ENCODE measurements around the gene MTMR6.
"Not testable (repeated sequence)": the region's sequence is repeated elsewhere in the genome, so short reads cannot be mapped to it uniquely, and the experiment has no call there.

MTMR6 gene

DNA sequence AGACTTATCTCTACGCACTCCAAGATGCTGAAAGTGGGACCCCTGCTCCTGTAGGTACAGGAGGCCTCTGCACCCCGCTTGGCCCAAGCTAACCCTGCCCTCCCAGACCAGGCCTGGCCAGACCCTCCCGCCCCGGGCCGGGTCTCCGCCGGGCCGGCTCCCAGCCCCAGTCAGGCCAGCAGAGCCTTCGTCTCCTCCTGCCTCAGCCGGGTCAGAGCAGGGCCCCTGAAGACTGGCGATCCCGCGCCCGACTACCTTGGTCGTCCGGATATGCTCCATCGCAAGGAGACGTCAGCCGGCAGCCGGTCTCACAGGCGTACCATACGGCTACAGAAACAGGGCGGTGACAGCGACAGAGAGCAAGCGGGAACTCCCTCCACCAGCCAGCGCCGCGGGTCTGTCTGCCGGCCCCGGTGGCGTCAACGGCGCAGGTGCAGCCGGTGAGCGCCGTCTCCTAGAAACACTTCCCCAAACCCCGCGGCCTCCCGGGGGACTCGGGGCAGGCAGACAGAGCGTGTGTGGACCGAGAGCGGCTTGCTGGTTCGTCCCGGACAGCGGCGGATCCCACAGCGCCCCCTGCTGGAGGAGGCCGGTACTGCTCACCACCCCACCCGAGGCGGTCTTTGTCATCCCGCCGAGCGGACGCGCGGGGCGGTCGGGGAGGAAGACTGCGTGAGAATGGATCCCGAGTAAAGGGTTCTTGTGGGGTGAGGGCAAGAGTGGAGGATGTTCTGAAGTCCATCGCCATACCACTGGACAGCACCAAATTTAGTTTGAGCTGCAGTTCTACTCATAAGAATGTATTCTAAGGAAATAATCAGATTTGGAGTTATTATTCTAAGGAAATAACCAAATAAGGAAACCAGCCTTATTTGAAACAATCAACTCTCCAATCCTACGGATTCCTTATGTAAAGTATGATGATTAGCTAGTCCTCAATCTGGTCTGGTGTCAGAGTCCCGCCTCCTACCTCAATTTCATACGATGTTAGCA is at the start of gene MTMR6:
TSS of gene MTMR6 (minus strand) at position 520 of the 993 bp plus-strand sequence. CDS start at position 279, 241 bp downstream.
- DNase-seq: peak; percentile 85 to 97 (median 92)

DNA sequence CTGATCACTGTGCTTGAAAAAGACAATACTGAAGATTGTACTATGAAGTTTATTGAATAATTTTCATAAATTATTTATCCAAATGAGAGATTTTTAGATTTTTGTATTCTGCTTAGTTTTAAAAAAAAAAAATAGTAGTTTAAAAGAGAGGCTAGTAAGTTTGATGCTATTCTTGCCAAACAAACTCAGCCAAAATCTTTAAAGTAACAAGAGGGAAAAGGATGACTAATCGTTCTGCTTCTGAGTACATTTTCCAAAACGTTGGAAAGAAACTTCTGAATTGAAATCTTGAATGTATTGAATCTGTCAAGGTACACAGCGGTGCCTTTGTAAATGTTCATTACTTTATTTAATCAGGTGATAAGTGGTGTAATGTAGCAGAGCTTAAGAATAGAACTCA is 48.6 kb upstream of the MTMR6 start:
- no peak for DNase-seq

GRCh38 chr13:25330541-25330940 is 43.3 kb upstream of the MTMR6 start:
- DNase-seq: no peak

DNA sequence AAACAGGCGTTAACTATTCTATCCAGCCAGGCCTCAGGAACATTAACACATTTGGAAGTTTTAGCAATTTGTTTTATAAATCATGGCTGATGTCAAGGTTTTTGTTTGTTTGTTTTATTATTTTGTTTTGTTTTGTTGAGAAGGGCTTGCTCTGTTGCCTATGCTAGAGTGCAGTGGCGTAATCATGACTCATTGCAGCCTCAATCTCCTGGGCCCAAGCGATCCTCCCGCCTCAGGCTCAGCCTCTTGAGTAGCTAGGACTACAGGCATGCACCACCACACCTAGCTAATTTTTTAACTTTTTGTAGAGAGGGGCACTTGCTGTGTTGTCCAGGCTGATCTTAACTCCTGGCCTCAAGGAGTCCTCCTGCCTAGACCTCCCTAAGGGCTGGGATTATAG is 42.4 kb upstream of the MTMR6 start:
- no peak for DNase-seq

DNA sequence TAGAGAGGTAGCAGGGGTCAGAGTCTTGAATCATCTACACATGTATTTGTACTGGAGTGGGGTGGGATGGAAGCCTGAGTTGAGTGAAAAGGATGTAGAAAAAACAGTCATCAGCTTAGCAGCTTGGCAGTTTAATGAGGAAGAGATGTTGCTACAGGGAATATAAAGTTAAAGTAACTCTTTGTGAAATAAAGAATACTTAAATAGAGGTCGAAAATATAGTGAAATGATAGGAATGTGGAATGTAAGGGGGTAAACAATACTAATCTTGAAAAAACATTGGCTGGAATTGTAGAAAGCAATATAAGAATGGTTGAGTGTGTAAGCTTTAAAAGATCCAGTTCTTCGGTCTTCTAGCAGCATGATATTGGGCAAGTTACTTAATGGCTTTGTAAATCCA is 36.8 kb upstream of the MTMR6 start:
- DNase-seq: no peak

DNA sequence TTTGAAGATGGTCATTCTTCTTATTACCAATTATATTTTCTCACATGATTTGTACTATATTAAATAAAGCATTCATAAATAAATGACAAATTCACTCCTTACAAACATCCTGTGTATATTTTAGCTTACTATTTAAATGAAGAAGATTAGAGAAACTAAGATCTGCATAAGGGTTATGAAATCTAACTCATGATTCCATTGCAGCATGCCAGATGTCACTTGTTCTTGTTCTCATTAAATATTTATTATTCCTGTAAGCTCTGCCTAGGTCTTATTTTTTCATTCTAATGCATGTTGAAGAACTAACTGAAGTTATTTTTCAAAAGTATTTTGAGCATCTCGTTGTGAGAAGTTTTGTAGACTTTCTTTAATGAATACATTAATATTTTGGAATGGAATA is 32.5 kb upstream of the MTMR6 start:
- no peak for DNase-seq

- DNase-seq: not testable (repeated sequence)
Measured at GRCh38 chr13:25318946-25319345, 31.7 kb upstream of the MTMR6 start.

DNA sequence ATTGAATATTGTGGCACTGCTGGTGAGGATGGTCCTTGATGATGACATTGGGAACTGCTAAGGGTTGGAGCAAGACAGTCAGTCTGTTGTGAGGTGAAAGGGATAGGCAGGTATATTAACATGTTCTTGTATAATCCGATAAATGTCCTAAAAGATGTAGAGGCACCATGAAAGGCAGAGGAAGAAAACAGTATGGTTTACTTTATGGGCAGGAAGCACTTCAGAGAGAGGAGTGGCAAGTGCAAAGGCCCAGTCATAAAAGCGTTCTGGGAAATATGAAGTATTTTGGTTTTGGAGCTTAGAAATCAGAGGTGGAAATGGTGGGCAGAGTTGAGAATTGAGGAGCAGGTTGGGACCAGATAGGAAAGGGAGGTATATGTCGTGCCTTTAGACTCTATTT is 23.6 kb upstream of the MTMR6 start:
- no peak for DNase-seq

DNA sequence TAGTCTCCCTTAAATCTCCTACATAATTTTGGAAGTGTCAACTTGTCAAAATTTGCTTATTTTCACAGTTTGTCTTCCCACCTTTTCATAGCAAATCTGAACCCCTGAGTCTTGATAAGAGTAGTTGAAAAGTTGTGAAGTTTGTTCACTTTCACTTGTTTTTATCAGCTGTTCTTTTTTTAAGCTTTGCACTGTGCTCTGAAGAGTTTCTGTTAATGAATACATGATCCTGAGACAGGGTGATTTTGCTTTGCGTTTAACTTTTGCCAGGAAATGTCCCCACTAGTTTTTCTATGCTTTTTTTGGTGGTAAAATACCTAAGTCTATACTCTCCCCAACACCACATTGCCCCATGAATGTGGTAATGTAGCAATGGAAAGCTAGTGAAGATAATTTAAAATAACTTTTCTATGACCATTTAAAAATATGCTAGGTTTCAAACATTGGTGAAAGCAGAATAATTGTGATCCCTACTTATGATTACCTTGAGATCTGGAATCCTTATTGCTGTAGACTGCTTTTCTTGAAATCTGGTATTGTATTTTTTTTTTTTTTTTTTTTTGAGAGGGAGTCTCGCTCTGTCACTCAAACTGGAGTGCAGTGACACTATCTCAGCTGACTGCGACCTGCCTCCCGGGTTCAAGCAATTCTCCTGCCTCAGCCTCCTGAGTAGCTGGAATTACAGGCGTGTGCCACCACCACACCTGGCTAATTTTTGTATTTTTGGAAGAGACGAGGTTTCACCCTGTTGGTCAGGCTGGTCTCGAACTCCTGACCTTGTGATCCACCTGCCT is 19.6 kb upstream of the MTMR6 start:
- DNase-seq: no peak

GRCh38 chr13:25302121-25302520 is 14.8 kb upstream of the MTMR6 start:
- DNase-seq: peak in 1 of 6 experiments; percentile 12

- DNase-seq: peak; percentile 88 to 92 (median 91)
Measured at GRCh38 chr13:25301347-25302113, 14.2 kb upstream of the MTMR6 start, which contains the start of gene NUP58. Gene NUP58, plus strand, starts transcription at chr13:25301625. Its CDS starts 149 bp downstream, at chr13:25301774.

- peak in 1 of 6 experiments; percentile 24 for DNase-seq
Measured at GRCh38 chr13:25300861-25301346, 13.6 kb upstream of the MTMR6 start.

DNA sequence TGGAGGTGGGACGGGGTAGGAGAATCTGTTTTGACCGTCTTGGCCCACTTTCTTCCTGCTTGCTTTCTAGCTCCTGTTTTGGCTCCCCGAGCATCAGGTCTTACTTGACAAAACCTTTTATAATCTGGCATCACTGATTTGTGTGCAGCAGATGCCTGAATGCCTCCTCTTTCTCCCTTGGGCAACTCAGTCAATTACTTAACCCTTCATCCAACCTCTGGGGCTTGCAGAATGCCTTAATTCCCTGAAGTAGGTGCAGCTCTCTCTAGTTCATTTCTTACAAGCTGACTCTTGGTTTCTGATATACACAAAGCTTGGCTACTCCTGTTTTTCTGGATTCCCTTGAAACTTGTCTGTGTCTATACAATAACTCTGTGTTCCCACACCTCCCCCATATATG is 8.4 kb upstream of the MTMR6 start:
- no peak for DNase-seq

GRCh38 chr13:25295228-25295627 is 7.9 kb upstream of the MTMR6 start:
- no peak for DNase-seq

DNA sequence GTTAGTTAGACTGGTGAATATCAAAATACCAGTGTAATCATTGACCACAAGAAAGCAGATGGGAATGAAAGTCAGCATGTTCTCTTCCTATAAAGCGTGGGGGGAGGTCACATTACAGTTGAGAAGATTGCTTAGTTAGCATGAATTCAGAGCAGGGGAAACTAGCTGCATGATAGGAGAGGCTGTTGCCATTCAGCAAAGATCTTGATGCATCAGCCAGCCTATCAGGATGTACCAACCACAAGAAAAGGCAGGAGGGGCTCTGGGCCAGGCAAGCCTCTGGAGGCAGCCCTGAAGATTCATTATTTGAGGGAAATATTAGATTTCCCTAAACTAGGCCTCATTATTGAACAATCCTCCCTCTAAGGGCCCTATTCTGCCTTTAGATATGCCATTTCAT is 5.0 kb upstream of the MTMR6 start:
- DNase-seq: peak in 4 of 6 experiments; percentile 5 to 11 (median 7)

- DNase-seq: no peak
Measured at GRCh38 chr13:25291691-25292090, 4.4 kb upstream of the MTMR6 start.

DNA sequence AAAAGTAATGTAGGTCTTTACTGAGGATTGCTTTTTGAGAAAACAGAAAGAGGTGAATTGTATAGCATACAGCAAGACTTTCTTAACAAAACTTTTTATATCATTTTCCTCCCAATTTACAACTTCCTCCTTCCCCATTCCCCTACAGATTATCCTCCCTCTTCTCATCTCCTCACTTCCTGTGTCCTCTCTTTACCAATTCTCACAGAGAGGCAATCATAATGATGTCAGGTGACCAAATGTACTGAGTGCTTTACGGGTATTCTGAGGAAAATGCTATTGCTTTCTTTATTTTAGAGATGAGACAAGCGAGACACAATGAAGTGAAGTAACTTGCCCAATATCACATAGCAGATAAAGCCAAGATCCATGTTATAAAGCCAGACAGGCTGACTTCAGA is 1.7 kb upstream of the MTMR6 start:
- no peak for DNase-seq

- peak in 5 of 6 experiments; percentile 14 to 79 (median 52) for DNase-seq
Measured at GRCh38 chr13:25286308-25286968, 850 bp downstream of the MTMR6 start.

DNA sequence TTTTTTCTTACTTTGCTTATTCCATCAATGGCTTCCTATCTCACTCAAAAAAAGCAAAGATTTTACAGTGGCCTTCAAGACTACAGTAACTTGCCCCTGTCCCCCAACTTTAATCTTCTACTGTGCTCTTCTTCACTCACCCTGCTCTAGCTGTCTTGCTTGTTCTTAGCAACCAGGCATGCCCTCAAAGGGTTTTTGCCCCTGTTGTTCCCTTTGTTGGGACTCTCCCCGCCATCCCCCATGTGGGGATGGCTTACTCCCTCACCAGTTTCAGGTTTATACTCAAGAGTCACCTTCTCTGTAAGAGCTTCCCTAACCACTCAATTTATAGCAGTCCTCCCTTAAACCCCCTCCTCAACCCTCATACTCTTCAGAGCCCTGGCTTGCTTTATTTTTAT is 5.4 kb downstream of the MTMR6 start:
- DNase-seq: no peak

DNA sequence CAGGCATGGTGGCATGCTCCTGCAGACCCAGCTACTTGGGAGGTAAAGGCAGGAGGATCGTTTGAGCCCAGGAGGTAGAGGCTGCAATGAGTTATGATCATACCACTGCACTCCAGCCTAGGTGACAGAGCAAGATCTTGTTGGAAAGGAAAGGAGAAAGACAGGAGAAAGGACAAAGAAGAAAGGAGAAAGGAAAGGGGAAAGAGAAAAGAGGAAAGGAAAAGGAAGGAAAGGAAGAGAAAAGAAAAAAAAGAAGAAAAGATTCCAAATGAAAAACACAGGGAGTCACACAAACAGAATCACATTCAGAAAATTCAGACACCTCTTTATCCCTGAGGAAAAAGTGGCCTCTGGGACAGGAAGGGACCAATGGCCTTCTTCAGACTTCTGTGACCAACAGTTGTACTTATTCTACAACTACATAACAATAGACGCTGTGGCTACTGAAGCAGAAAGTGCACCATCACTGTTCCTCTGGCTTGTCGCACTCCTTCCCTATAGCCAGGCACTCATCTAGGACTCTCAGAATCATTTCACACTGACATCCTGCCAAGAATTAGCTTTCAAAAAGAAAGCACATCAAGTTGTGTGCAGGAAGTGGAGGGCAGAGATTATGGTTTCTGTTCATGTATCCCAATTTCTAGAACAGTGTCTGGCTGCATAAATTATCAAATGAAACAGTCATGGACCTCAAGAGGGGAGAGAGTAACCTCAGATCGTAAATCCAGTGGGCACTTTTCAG is 5.9 kb downstream of the MTMR6 start:
- peak in 1 of 6 experiments; percentile 7 for DNase-seq

DNA sequence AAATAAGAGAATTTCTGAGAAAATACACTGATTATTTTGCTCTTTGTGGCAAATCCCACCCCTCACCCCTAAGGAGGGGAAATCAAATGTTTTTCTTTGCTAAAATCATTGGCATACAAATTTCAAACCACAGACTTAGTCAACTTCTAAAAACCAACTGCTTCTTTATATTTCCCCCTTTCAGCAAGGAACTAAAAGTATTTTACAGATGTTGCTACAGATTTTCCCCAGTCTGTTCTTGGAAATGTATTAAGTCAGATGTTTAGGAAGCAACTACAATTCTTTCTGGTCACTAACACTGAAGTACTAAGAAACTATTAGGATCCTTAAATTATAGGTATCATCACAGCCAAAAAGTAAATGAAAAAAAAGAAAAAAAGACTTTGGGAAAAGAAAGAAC is 6.9 kb downstream of the MTMR6 start:
- no peak for DNase-seq

Data from stimulated activated naive CD4-positive, alpha-beta T cell (primary cell).